Fibroblast of skin of scalp (primary cell): Measurements from ENCODE around the gene ARMH3.

Source experiments
- DNase-seq: peaks from one replicate; pipeline ENCODE4 v3.0.0-alpha.2; 2013

The ARMH3 gene

GRCh38 chr10:101856626-101857025, 199.3 kb downstream of the ARMH3 start:
- no peak for DNase-seq

- no peak for DNase-seq
Measured at GRCh38 chr10:101851411-101852116, 204.4 kb downstream of the ARMH3 start.

GRCh38 chr10:101850749-101851148, 205.2 kb downstream of the ARMH3 start:
- no peak for DNase-seq

GRCh38 chr10:101848894-101849351, 207.1 kb downstream of the ARMH3 start:
- no peak for DNase-seq

- DNase-seq = no peak
Measured at GRCh38 chr10:101848408-101848807, 207.6 kb downstream of the ARMH3 start.

- DNase-seq = no peak
Measured at GRCh38 chr10:101845893-101846292, 210.1 kb downstream of the ARMH3 start.

GRCh38 chr10:101843032-101844021, 212.6 kb downstream of the ARMH3 start, which contains the start of gene KCNIP2:
Gene KCNIP2 (minus strand): TSS chr10:101843800. CDS start chr10:101843568, 232 bp downstream.
- DNase-seq = no peak

GRCh38 chr10:101841826-101842225, 214.1 kb downstream of the ARMH3 start:
- DNase-seq = no peak

GRCh38 chr10:101840741-101841453, 215.1 kb downstream of the ARMH3 start:
- DNase-seq = peak; percentile 80

- no peak for DNase-seq
Measured at GRCh38 chr10:101840102-101840684, 215.8 kb downstream of the ARMH3 start.

GRCh38 chr10:101839416-101840063, 216.4 kb downstream of the ARMH3 start:
- no peak for DNase-seq

- no peak for DNase-seq
Measured at GRCh38 chr10:101839002-101839401, 217.0 kb downstream of the ARMH3 start.

GRCh38 chr10:101838416-101838970, 217.5 kb downstream of the ARMH3 start:
- DNase-seq = no peak

- no peak for DNase-seq
Measured at GRCh38 chr10:101837748-101838147, 218.2 kb downstream of the ARMH3 start.

GRCh38 chr10:101835362-101835761, 220.6 kb downstream of the ARMH3 start:
- DNase-seq = no peak

GRCh38 chr10:101834341-101834740, 221.6 kb downstream of the ARMH3 start:
- no peak for DNase-seq

- no peak for DNase-seq
Measured at GRCh38 chr10:101833466-101833865, 222.5 kb downstream of the ARMH3 start.

GRCh38 chr10:101832325-101832771, 223.6 kb downstream of the ARMH3 start:
- DNase-seq = no peak

GRCh38 chr10:101831169-101831811, 224.7 kb downstream of the ARMH3 start:
- no peak for DNase-seq

- peak; percentile 93 for DNase-seq
Measured at GRCh38 chr10:101830322-101831168, 225.4 kb downstream of the ARMH3 start.
